ENCODE measurements around the gene CDKN2AIPNL.

Gene CDKN2AIPNL

DNA sequence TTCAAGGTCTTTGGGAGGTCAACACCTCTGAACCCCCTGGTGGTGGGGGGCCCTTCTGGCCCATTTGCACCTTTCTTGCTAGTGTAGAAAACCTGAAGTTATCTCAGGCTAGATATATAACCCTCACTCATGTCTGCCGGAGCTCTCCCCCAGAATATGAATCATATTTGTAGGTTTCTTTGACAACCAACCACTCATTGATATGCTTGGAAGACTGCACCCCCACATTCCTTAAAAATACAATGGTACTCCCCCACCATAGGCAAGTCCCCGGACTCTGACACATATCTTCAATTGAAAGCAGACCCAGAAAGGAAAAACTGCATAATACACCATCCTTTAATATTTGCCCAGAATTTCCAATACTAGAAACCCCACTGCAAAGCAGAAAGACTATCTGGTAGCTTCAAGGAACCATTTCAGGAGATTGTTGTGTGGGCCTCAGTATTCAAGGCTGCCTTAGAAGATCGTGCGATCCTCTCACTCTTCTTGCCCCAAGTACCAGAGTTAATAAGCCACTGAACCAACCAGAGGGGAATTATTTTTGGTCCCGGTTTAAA lies 41.3 kb downstream of the CDKN2AIPNL start:
- Histone ChIP-seq H3K9me3 (ENCODE audit: control insufficient read depth in 1 of 2, low read length in 2 of 2) (no peaks in the 10 kb centered on the region), H3K4me3 (ENCODE audit: low read depth in 1 of 2, low read length in 2 of 2) (peak overlapping the region; percentile 61 to 92), H3K4me1 (ENCODE audit: control insufficient read depth in 1 of 2, insufficient read depth in 2 of 2, low read length in 2 of 2) (peaks cover 14 to 39% of the 10 kb centered on the region in 2 donors), H3K27ac (ENCODE audit: low read length) (peak overlapping the region; percentile 91), H3K36me3 (ENCODE audit: control insufficient read depth in 1 of 2, insufficient read depth in 2 of 2, low read length in 2 of 2) (peaks cover 0 to 13% of the 10 kb centered on the region in 2 donors), H3K27me3 (ENCODE audit: low read depth, low read length) (no peaks in the 10 kb centered on the region)

- H3K9me3 ChIP-seq (ENCODE audit: control insufficient read depth in 1 of 2, low read length in 2 of 2) = no peaks in the 10 kb centered on the region
- H3K4me3 ChIP-seq (ENCODE audit: low read depth in 1 of 2, low read length in 2 of 2) = no peak overlapping the region
- no peak overlapping the region for H3K27ac ChIP-seq (ENCODE audit: low read length)
- no peaks in the 10 kb centered on the region for H3K27me3 ChIP-seq (ENCODE audit: low read depth, low read length)
- H3K36me3 ChIP-seq (ENCODE audit: control insufficient read depth in 1 of 2, insufficient read depth in 2 of 2, low read length in 2 of 2) = peaks cover 0 to 2% of the 10 kb centered on the region in 2 donors
- H3K4me1 ChIP-seq (ENCODE audit: control insufficient read depth in 1 of 2, insufficient read depth in 2 of 2, low read length in 2 of 2) = peaks cover 10 to 25% of the 10 kb centered on the region in 2 donors
Observed at GRCh38 chr5:134365604-134366003, 46.1 kb downstream of the CDKN2AIPNL start.

DNA sequence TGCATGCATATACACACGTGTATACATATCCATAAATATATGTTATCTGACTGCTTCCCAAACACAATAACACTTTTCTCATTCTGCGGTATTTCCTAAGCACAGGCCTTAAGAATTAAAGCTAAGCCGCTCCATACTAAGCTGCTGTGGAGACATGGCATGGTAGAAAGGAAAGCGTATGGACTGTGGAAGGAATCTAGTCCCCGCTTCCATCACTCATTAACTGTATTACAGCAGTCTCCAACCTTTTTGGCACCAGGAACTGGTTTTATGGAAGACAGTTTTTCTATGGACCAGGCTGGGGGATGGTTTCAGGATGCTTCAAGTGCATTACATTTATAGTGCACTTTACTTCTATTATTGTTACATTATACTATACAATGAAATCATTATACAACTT lies 56.0 kb downstream of the CDKN2AIPNL start:
- H3K27ac ChIP-seq (ENCODE audit: low read length) = no peak overlapping the region
- H3K27me3 ChIP-seq (ENCODE audit: low read depth, low read length) = no peaks in the 10 kb centered on the region
- no peaks in the 10 kb centered on the region for H3K36me3 ChIP-seq (ENCODE audit: control insufficient read depth in 1 of 2, insufficient read depth in 2 of 2, low read length in 2 of 2)
- no peaks in the 10 kb centered on the region for H3K9me3 ChIP-seq (ENCODE audit: control insufficient read depth in 1 of 2, low read length in 2 of 2)
- no peaks in the 10 kb centered on the region for H3K4me1 ChIP-seq (ENCODE audit: control insufficient read depth in 1 of 2, insufficient read depth in 2 of 2, low read length in 2 of 2)
- H3K4me3 ChIP-seq (ENCODE audit: low read depth in 1 of 2, low read length in 2 of 2) = no peak overlapping the region

All from muscle layer of duodenum (tissue), 2 donors.